ENCODE measurements around the gene C2orf80. TPM values are rescaled to one million over a fixed set of nuclear protein-coding genes. Genes with fewer than 3 reads are reported as not detected.

Gene C2orf80
- total and polyA plus RNA-seq, 9 of the 15 experiments (the other 6 are each of a cell fraction or from before 2014, with no cell fraction given), result not detected

- Histone ChIP-seq H3K9ac (ENCODE audit: insufficient read depth in 1 of 2, low read depth in 2 of 2, low read length in 2 of 2) (no peak overlapping the region), H3K4me1 (replicated peaks in 1 of 2; ENCODE audit: control insufficient read depth in 2 of 2, insufficient read depth in 2 of 2, low read length in 2 of 2) (peaks cover 3 to 18% of the 10 kb centered on the region in 2 experiments; a peak in 3 of 5 replicates), H3K27me3 (ENCODE audit: control insufficient read depth in 2 of 2, insufficient read depth in 2 of 2, low read length in 2 of 2) (no peaks in the 10 kb centered on the region), H3K36me3 (ENCODE audit: control insufficient read depth, insufficient read depth, low read length) (no peaks in the 10 kb centered on the region), H2AFZ (ENCODE audit: low read depth, low read length) (peak overlapping the region; percentile 89), H3K4me2 (ENCODE audit: insufficient read depth, low read length) (peak overlapping the region; percentile 60), H3K9me1 (ENCODE audit: control insufficient read depth, insufficient read depth, low read length) (no peaks in the 10 kb centered on the region), H4K20me1 (replicated peaks; ENCODE audit: control insufficient read depth, insufficient read depth, low read length) (no peaks in the 10 kb centered on the region), H3K4me3 (no peak overlapping the region), H3K79me2 (ENCODE audit: control insufficient read depth, insufficient read depth, low read length) (no peaks in the 10 kb centered on the region), H3K9me3 (replicated peaks; ENCODE audit: control insufficient read depth, insufficient read depth, low read depth, low read length) (no peaks in the 10 kb centered on the region; the same call in 1 of the 2 replicates), H3K27ac (ENCODE audit: extremely low read depth, low read depth, low read length) (no peak overlapping the region)
- DNase-seq (ENCODE audit: extremely low read depth in 1 of 4, low spot score in 3 of 4) (peak in 2 of 4 experiments; percentile 11 to 52), FAIRE-seq (no peak), ATAC-seq (peak; percentile 53)
- 4% methylated on average over 4 of the region's 4 CpGs for WGBS (ENCODE audit: insufficient coverage, low coverage, missing lambda C conversion rate)
- no TSS peak for BruUV-seq (replicated peaks)
- ChIA-PET POLR2A (interaction anchor here (0.7 kb wide), 1 partner anchor 69 kb away, joined by 3 read pairs; no protein-coding TSS in a partner anchor), CTCF (ENCODE audit: low intra/inter-chr PET ratio) (no interaction called here)
- intact Hi-C loops (cut with micrococcal nuclease), result loop anchor here (1.0 to 10.0 kb wide), 2 partner anchors 94 to 203 kb away; partner anchors contain the start of gene PIKFYVE
- in situ Hi-C loops (cut with MboI), result no loop called here
- peak in 1 of 2 experiments; percentile 26; a peak in 1 of 4 replicates for TF ChIP-seq KDM1A (IDR thresholded peaks at IDR 0.05)
- TF ChIP-seq SPI1 (IDR thresholded peaks at IDR 0.05; ENCODE audit: borderline replicate concordance, low read depth, low read length), result peak; percentile 78; the same call in 1 of the 2 replicates
- TF ChIP-seq ZBTB9 (CRISPR knock-in tag; IDR thresholded peaks at IDR 0.05), result no peak
- peak; percentile 68 for TF ChIP-seq L3MBTL2 (IDR thresholded peaks at IDR 0.05)
- TF ChIP-seq ZNF140 (CRISPR knock-in tag; IDR thresholded peaks at IDR 0.05), result no peak
- no peak for TF ChIP-seq ZNF830 (CRISPR knock-in tag; IDR thresholded peaks at IDR 0.05)
- TF ChIP-seq RCOR1 (IDR thresholded peaks at IDR 0.05; ENCODE audit: borderline replicate concordance in 1 of 2, low read depth in 2 of 2, low read length in 2 of 2), result peak in 1 of 2 experiments; percentile 23; a peak in 1 of 4 replicates
- TF ChIP-seq ATF6 (CRISPR knock-in tag; IDR thresholded peaks at IDR 0.05), result no peak
- no peak for TF ChIP-seq ZNF23 (CRISPR knock-in tag; IDR thresholded peaks at IDR 0.05)
- no peak for TF ChIP-seq ARHGAP35 (IDR thresholded peaks at IDR 0.05; ENCODE audit: partially characterized antibody)
- 0 out of 2 replicates have a peak, but pooled peaks have one; percentile 34 for TF ChIP-seq EHMT2 (IDR thresholded peaks at IDR 0.05)
- TF ChIP-seq ATF4 (CRISPR knock-in tag; IDR thresholded peaks at IDR 0.05), result no peak
- TF ChIP-seq SRF (CRISPR knock-in tag; IDR thresholded peaks at IDR 0.05), result peak in 1 of 2 experiments; percentile 88; a peak in 1 of 4 replicates
- TF ChIP-seq THRAP3 (IDR thresholded peaks at IDR 0.05; ENCODE audit: borderline replicate concordance), result no peak
- TF ChIP-seq ZNF696 (CRISPR knock-in tag; conservative IDR thresholded peaks at IDR 0.05), result no peak
- no peak for TF ChIP-seq GABPB1 (CRISPR knock-in tag; IDR thresholded peaks at IDR 0.05)
- TF ChIP-seq SFPQ (IDR thresholded peaks at IDR 0.05; ENCODE audit: low read depth, low read length), result no peak
Measured at GRCh38 chr2:208172125-208172524, 17.7 kb downstream of the C2orf80 start.

All from K562 (cell line).